ENCODE results near the gene ECT2L.

The ECT2L gene

DNA sequence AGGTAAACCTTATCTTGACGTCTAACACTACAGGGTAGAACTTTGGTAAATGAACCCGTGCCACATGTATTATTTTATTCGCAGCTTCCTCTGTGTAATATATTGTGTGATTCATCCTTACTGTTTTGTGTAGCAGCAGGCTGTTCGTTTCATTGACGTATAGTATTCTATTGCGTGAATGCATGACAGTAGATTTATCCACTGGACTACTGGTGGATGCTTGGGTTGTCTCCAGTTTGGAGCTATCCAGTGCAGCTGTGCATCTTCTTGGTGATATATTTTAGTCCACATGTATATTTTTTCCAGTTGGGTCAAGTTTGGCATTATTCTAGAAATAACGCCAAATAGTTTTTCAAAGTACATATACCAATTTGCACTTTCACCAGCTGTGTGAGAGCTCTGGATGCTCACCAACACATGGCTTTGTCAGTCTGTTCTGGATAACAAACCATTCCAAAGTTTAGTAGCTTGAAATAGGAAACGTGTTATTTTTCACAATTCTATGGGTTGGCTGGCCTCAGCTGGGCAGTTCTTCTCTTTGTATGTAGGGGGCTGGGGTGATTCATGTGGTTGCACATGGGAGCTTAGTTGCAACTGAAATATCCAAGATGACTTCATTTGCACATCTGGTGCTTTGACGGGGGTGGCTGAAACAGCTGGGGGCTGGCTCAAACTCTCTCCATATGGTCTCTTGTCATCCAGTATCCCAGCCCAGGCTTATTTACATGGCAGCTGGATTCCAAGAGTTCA lies 9.3 kb downstream of the ECT2L start:
- DNase-seq: no peak

DNA sequence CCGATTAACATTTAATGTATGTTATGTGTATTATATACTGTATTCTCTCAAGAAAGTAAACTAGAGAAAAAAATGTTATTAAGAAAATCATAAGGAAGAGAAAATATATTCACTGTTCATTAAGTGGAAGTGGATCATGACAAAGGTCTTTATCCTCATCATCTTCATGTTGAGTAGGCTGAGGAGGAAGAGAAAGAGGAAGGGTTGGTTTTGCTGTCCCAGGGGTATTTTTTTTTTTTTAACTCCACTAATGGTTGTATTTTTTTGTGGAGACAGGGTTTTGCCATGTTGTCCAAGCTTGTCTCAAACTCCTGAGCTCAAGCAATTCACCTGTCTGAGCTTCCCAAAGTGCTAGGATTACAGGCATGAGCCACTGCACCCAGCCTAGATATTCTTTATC lies 11.0 kb downstream of the ECT2L start:
- no peak for DNase-seq

DNA sequence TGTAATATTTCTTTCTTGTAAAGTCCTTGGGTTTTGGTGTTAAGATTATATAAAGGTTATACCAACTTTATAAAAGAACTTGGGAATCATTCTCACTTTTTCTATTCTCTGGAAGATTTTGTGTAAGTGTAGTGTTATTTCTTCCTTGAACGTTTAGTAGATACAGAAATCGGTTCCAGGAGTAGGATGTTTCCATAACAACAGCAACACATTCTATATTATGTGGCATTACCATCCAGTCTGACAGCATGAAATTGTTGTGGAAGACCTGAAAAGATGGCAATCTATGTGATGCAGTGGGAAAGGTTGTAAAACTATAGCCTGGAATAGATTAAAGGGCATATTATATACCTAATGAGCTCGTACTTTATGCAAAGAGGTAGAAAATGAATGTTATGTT lies 13.8 kb downstream of the ECT2L start:
- DNase-seq: no peak

DNA sequence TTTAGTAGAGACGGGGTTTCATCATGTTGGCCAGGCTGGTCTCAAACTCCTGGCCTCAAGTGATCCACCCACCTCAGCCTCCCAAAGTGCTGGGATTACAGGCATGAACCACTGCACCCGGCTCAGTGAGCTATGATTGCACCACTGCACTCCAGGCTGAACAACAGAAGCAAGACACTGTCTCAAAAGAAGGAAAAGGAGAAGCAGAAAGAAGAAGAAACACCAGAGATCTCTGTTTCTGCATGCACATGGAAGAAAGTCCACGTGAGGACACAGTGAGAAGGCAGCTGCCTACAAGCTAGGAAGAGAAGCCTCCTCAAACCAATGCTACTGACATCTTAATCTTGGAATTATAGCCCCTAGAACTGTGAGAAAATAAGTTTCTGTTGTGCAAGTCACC lies 16.0 kb downstream of the ECT2L start:
- no peak for DNase-seq

DNA sequence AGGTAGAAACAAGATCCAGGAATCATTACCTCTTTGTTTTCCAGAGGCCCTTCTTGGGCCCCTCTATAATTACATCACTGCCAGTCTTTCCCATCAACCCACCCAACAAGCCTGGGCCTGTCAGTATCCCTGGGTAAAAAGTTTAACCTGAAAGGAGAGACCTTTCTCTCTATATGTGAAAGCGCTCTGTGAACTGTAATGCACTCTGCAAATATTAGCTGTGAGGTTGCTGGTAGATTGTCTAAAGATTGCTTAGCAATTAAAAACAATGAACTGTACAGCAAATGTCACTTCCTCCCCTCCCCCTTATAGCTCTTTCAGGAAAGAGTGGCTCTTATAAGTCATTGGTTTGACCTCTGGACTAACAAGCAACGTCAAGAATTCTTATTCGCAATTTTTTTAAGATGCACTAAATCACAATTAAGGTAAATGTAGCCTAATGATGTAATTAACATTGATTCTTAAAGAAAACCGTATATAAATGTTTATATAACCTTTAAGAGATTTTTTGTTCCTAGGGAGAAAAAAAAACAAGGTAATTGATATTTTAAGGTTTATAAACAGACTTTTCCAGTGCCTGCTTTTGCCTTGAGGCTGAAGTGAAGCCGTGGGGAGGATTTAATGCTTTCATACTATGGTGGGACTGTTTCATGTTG lies 18.4 kb downstream of the ECT2L start:
- no peak for DNase-seq

DNA sequence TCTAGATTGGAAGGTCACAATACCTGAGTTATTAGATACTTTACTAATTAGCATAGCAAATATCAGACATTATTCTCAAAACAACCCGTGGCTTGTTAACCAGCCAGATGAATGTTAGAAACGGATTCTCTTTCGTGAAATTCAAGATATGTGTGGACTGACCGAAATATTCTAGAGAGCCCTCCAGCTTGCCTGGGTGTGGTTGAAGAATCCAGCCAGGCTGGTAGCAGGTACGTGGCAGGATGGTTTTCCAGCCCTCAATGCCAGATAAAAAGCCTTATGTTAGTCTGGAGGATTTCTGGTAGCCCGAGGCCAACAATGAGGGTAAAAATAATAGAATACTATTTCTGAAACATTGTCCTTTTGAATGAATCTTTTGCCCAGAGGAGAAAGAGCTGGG lies 19.3 kb downstream of the ECT2L start:
- DNase-seq: no peak

DNA sequence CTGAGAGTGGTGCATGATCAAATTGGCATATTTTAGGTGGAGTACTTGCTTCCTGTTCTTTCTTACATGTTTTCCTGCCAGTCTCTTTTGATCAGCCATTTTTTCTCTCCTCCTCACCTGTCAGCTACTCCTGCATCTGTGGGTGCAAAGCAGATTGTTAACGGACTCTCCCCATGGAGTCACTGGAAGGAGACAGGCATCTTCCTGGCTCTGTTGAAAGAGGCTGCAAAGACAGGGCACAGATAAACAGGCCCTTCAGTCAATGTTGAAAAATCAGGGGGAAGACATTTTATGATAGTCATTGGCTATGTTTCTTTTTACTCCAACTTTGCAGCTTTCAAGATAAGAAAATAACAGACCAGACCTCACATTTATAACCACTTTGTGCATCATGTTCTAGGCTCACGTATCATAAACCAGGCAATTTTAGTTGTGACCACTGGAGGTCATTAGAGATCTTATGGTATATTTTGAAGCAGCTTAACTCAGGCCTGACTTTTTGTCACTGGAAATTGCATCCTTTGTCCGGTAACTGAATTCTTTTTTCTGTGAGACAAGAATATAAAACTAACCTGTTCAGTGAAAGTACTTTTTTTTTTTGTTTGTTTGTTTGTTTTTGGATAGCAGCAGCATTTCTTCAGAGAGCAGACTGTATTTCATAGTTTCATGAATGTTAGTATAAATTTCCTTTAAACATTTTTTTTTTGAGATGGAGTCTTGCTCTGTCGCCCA lies 20.1 kb downstream of the ECT2L start:
- DNase-seq: no peak

DNA sequence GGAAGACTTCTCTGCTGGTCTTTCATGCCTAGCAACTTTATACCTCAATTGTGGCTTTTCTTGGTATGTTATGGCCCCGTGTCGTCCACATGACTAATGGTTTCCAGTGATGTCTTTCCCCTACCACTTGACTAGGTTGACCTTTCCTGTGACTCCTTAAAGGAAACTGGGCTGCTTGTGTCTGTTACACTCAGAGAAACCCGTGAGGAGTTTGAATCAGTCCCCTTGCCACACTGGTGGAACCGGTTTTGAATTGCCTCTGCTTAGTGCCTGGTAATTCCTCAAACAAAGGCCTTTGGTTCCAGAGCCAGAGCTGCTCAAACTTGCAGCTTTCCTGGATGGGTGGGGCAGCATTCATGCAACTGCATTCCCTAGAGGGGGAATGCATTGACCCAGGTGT lies 21.9 kb downstream of the ECT2L start:
- peak; percentile 16 to 28 for DNase-seq

DNA sequence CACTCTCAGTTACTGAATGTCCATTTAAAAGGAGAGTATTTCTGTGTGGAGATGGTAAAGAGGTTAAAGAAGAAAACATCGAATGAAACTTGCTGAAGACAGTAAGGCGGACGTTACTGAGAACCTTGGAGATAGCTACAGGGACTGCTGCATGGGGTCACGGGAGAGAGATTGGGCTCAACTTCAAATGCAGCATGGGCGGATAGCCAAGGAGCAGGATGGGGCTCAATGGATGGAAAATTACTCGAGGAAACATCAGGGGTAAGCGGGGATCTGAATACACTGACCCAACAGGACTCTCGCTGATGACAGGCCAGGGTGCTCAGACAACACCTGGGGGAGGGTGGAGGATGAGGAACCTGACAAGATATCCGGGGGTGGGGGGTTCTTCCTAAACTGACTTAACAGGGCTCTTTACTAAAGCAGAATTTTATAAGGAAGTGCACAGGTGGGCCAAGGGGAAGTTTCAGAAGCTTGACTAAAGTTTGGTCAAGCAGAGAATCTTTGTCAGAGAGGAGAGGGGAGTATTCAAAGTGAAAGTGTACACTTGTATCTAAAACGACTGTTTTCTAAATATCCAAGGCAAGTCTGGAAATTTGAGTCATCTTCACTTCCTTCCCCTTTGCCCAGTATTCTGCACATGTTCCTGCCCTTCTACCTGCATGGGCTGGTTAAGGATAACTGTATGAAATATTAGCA lies 22.8 kb downstream of the ECT2L start:
- peak in 1 of 2 experiments; percentile 25 for DNase-seq

DNA sequence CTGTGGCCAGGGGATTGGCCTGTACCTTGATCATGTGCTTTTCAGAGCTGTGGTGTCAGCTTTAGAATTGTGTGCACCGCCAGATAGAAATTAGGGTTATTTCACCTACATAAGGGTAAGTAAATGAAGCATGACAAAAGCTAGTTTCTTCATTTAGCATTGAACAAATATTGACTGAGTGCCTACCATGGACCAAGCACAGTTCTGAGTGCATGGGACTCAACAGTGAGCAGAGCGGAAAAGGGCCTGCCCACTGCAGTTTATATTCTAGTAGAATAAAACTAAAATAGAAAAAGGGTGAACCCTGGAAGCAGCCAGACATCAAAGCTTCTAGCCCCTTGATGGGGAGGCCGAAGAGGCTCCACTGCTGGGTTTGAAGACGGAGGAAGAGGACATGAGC lies 25.6 kb downstream of the ECT2L start:
- DNase-seq: no peak

DNA sequence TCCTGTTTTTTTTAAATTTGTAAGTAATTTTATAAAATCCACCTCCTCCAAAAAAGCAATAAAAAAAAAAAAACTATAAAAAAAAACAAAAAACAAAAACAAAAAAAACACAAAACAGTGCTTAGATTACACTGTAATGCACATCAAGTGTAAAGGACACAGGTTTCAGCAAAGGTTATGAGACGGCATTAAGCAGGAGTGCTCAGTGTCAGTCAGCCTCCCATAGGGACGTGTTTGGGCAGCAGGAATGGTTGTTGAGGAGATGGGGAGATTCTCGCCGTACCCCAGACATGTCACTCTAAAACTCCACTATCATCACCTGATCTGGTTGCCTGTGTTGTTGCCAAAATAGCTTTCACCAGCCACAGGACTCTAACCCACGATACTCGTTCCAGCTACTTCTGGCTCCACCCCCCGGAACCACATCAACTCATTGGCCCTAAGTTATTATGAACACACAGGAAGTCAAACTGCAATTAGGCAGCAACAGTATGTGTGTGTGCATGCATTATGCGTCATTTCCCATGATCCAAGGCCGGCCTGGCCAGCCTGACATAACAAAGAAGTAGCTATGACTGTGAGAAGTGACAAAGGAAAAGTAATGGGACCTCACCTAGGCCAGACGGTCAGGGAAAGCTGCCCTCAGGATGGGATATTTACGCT lies 28.7 kb downstream of the ECT2L start:
- peak in 1 of 2 experiments; percentile 13 for DNase-seq

DNA sequence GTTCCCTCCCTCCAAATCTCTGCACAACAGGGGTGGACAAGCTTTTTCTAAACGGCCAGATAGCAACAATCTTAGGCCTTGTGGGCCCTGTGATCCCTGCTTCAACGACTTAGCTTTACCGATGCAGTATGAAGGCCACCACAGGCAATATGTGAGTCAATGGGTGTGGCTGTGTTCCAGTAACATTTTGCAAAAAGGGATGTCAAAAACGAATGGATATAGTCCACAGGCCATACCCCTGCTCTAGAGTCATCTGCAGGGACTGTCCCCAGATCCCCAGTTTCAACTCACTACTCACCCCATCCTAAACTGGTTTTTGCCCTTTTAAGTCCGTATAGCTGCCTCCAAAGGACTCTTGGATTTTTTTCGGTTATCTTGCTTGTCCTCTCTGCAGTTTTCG lies 34.4 kb downstream of the ECT2L start:
- DNase-seq: no peak

DNA sequence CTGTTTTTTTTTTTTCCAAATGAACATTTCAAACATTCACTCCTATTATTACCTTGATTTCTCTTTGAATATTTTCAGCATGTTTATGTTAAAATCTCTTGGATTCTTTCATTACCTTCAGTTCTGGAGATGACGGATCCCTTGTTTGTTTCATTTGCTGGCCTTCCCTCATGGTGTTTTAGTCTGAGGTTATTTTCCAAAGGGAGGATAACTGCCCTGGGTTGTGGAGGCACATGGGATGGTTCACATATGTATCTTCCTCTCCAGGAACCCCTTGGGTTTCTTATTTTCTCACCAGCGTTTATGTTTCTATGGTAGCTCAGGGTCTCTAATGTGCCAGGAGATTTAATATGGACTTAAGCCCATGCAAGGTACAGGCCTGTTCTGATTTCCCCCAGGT lies 36.3 kb downstream of the ECT2L start:
- no peak for DNase-seq

DNA sequence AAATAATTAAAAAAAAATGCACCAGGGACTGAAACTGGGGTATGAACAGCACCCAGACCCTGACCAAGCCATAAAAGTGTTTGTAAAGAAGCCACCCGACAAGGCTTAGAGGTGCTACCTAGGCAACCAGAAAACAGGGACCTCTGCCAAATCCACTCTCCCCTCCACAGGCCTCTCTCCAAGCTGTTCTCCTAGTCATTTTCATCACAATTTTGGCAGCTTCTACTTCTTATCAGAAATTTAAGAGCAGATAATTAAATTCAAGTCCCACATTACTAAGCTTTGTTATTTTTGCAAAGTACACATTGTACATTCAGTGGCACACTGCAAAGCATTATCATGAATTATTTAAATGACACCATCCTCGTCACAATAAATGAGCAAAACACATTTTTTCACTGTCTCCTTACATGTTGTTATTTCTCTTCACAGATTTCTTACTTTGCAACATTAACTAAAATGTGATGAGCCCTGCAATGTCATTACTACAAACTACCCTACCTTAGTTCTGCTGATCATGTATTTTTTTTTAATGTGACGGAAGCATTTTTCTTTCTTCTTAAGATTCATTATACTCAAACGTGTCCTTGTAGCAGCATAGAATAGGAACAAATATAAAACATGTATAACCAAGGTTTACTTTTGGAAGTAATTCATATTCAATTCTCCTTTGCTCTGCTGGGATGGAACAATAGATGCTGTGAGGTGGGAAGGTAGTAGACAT lies 38.1 kb downstream of the ECT2L start:
- no peak for DNase-seq

DNA sequence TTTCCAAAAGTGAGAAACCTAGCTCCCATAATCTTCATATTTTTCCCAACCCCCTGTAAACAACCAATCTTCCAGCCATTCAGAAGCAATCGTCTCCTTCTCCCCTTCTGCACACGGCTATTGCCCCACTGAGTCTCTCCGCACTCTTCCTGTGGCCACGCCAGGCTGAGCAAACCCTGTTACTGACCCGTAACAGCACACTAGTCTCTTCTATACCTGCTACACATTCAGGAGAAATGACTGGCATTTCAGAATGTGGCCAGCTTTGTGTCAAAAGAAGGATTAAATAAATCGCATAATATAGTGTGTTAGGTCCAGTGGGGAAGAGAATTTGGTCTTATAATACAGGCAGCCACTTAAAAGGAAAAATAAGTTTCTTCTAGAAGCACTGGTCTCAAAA lies 41.4 kb downstream of the ECT2L start:
- no peak for DNase-seq

DNA sequence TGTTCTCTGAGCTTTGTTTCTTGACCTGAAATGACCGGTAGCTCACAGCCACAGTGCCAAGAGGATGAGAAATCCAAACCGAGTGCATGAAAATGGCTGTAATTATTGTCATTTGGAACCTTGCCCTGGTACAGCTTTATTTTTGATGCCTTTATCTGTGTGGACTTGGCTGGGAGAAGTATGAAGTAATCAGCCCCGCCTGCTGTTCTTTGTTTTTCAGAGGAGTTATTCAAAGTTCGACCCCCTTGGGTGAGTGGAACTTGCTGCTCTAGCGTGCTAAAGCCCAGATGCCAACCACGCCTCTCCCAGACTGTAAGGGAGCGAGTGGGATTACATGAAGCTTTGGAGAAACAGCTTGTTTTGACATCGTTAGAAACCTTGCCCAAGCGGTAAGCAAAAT lies 48.3 kb downstream of the ECT2L start:
- no peak for DNase-seq

DNA sequence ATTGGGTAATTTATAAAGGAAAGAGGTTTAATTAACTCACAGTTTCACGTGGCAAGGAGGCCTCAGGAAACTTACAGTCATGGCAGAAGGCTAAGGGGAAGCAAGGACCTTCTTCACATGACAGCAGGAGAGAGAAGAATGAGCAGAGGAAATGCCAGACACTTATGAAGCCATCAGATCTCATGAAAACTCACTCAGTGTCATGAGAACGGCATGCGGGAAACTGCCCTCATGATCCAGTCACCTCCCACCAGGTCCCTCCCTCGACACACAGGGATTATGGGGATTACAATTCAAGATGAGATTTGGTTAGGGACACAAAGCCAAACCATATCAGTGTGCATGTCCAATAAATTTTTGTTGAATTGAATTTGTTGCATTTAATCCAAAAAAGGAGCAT lies 52.0 kb downstream of the ECT2L start:
- no peak for DNase-seq

DNA sequence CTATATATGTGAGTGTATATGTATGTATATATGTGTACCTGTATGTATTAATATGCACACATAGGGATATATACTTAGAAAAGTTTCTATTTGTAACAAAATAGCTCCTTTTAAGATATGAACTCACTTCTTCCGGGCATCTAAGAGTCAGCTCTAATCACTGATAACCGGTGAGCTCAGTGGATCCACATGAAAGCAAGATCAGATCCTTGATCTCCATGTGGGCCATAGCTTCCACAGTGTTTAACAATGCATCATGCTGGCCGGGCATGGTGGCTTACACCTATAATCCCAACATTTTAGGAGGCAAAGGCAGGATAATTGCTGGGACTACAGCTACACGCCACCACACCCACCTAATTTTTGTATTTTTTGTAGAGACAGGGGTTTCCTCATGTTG lies 52.6 kb downstream of the ECT2L start:
- DNase-seq: no peak

DNA sequence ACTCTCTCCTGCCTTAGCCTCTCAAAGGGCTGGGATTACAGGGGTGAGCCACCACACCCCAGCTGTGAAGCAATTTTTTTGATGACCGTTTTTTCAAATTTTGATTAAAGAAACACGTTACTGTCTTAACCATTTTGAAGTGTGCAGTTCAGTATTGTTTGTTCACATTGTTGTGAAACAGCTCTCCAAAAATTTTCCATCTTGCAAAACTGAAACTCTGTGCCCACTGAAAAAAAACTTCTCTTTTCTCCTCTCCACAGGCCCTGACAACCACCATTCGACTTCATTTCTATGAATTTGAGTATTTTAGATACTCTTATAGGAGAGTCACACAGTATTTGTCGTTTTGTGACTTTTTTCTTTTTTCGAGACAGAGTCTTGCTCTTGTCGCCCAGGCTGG lies 53.9 kb downstream of the ECT2L start:
- DNase-seq: no peak

DNA sequence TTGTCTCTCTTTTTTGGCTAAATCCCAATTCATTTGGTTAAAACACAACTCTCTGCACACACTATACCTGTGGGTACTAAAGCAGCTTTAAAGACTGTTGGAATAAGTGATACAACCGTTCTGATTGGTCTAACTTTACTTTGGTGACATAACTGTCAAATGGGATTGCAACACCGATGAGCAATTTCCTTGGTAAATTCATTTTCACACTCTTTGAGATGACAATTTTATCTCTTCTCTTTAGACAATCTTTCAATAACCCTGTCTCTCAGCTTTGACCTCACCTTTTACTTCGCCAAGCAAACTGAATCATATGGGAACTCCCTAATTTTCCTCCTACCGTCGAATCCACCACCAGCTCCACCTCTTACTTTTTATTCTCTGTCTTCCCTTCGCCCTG lies 60.8 kb downstream of the ECT2L start:
- no peak for DNase-seq

DNA sequence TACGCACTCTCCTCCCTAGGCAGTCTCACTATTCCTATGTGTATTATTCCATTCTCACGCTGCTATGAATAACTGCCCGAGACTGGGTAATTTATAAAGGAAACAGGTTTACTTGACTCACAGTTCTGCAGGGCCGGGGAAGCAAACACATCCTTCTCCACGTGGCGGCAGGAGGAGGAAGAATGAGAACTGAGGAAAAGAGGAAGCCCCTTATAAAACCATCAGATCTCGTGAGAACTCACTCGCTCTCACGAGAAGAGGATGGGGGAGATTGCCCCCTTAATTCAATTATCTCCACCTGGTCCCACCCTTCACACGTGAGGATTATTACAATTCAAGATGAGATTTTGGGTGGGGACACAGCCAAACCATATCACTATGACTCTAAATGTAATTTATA lies 61.9 kb downstream of the ECT2L start:
- DNase-seq: no peak

DNA sequence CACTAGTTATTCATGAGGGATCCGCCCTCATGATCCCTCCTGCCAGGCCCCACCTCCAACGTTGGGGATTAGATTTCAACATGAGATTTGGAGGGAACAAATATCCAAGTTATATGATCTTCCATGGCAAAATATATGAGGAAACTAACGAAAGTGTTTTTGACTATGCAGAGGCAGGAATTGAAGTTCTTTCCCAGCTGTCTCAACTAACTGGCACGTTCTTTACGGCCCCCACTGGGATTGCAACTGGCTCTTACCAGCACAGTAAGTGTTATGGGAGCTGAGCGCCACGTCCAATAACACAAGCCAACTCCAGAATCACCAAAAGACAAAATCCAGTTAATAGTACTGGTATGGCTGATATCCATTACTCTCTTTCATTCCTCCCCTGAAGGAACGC lies 66.6 kb downstream of the ECT2L start:
- DNase-seq: no peak
